HG02884 (cell line): ENCODE data around the gene PTGDR.

Experiments
- ATAC-seq: cut with Tn5 transposase; IDR thresholded peaks from one replicate; pipeline ENCODE4 v1.9.1; 2021; ENCODE audit warnings: mild to moderate bottlenecking, moderate library complexity; ENCODE audit not compliant: unreplicated experiment

Gene PTGDR

GRCh38 chr14:52263190-52263589 lies 4.3 kb upstream of the PTGDR start:
- ATAC-seq: no peak

- no peak for ATAC-seq
Observed at GRCh38 chr14:52265253-52265652, 2.2 kb upstream of the PTGDR start.

GRCh38 chr14:52266179-52266578 lies 1.3 kb upstream of the PTGDR start:
- no peak for ATAC-seq

- no peak for ATAC-seq
Observed at GRCh38 chr14:52266782-52267181, 716 bp upstream of the PTGDR start.

DNA sequence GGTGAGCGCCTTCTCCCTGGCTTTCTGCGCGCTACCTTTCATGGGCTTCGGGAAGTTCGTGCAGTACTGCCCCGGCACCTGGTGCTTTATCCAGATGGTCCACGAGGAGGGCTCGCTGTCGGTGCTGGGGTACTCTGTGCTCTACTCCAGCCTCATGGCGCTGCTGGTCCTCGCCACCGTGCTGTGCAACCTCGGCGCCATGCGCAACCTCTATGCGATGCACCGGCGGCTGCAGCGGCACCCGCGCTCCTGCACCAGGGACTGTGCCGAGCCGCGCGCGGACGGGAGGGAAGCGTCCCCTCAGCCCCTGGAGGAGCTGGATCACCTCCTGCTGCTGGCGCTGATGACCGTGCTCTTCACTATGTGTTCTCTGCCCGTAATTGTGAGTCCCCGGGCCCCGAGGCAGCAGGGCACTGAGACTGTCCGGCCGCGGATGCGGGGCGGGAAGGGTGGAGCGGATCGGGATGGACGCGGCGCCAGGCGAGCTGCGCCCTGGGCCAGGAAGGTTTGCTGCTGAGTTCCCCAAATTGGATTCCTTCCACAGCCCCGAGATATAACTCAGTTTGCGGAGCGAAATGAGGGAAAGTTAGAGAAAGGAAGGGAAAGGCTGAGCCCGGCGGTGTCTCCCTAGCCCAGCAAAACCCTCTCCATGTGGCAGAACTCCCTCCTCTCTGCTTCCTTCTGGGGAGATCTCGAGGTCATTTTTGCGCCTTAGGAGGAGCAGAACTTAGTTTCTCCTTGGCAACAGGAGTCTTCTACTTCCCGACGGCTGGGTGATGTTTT lies 972 bp downstream of the PTGDR start:
- no peak for ATAC-seq

DNA sequence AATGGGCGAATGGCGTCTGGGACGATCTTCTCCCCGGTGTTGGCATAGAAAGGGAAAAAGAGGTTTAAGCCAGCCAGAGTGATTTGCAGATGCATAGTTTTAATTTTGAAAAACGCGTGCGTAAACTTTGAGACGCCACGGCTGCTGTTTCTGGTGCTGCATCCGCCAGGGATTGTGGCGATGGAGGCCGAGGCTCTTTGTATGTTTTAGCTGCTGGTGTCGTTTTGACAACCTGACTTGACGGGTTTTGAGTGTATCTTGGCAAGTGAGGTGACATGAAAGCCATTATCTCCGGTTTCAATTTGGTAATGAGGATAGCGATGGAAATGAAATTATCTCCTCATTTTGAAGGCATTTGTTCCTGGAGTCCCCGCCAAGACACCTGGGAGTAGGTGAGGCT lies 1.6 kb downstream of the PTGDR start:
- ATAC-seq: no peak

DNA sequence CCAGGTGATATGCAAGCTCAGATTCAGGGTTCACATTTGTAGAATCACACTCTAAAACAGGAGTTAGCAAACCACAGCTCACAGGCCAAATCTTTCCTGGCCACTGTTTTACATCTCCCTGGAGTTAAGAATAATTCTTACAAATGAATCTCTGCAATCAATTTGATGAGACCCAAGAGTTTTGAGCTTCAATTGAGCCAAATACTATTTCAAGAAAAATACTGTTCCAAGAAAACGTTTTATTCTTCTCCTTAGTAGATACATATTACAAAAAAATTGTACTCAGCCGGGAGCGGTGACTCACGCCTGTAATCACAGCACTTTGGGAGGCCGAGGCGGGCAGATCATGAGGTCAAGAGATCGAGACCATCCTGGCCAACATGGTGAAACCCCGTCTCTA lies 2.5 kb downstream of the PTGDR start:
- ATAC-seq: no peak

- no peak for ATAC-seq
Observed at GRCh38 chr14:52271538-52271937, 4.0 kb downstream of the PTGDR start.

DNA sequence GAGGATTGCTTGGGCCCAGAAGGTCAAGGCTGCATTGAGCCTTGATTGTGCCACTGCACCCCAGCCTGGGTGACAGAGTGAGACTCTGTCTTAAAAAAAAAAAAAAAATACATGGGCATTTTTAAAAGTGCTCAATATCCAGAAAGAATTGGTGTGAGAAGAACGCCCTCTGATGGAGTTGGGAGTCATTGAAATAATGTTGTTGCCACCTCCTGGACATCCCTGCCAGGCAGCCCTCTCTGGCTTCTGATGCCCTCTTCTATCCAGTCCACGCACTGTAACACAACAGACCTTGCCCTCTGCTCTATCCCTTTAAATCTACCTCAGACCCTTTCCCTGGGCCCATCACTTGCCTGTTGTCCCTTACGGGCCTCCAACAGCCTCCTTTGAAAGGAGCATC lies 4.9 kb downstream of the PTGDR start:
- ATAC-seq: no peak

DNA sequence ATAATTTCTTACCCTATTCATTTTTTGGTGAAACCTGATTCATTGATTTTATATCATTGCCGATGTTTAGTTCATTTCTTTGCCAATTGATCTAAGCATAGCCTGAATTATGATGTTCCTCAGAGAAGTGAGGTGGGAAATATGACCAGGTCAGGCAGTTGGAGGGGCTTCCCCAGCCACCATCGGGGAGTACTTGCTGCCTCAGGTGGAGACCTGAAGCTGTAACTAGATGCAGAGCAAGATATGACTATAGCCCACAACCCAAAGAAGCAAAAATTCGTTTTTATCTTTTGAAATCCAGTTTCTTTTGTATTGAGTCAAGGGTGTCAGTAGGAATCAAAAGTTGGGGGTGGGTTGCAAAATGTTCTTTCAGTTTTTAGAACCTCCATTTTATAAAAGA lies 7.9 kb downstream of the PTGDR start:
- ATAC-seq: no peak

DNA sequence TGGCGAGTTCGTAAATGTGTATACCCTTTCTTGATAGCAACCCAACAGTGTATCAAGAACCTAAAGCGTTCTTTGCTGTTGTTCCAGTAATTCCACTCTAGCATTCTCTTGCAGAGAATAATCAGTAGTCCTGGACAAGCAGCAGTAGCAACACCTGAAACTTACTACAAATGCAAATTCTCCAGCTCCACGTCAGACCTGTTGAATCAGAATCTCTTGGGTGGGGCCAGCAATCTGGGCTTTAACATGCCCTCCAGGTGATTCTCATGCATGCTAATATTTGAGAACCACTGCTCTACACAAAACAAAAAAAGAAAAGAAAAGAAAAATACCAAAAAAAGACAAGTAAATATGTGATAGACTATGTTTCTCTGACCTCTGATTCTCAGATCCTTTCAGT lies 10.1 kb downstream of the PTGDR start:
- no peak for ATAC-seq

GRCh38 chr14:52279408-52279807 lies 11.9 kb downstream of the PTGDR start:
- no peak for ATAC-seq

GRCh38 chr14:52283099-52283498 lies 15.6 kb downstream of the PTGDR start:
- no peak for ATAC-seq

GRCh38 chr14:52286661-52287649 lies 19.5 kb downstream of the PTGDR start:
- no peak for ATAC-seq

DNA sequence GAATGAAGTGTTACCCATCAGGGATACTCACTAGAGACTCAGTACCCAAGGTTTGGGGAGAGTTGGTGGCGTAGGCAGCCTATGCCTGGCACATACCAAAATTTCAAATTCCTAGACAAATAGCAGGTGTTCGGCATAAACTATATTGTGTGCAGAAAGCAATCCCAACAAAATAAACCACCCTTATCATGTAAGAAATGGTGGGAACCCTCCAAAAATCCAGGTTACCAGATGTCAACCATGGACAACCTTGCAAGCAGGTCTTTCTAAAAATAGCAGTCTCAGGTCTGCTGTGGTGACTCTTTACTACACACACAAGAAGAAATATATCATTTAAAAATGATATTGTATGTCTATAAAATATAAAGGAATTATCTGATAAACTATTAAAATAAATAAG lies 28.9 kb downstream of the PTGDR start:
- no peak for ATAC-seq

GRCh38 chr14:52298795-52299194 lies 31.3 kb downstream of the PTGDR start:
- no peak for ATAC-seq

GRCh38 chr14:52299692-52300278 lies 32.3 kb downstream of the PTGDR start:
- ATAC-seq: no peak

DNA sequence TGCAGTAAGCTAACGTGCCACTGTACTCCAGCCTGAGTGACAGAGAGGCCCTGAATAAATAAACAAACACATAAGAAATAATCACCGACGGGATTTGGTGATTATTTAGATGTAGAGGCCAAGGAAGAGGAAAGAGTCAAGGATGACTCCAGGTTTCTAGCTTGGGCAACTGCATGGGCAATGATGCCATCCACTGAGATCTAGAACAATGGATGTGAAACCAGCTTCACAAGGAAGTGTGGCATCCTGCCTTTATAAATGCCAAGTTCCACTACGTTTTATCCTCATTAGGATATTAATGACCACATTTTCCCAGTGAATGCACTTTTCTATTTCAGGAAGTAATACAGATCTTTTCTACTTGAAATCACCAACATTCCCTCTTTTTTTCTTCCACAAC lies 35.7 kb downstream of the PTGDR start:
- no peak for ATAC-seq

GRCh38 chr14:52304248-52304904 lies 36.9 kb downstream of the PTGDR start:
- ATAC-seq: no peak

DNA sequence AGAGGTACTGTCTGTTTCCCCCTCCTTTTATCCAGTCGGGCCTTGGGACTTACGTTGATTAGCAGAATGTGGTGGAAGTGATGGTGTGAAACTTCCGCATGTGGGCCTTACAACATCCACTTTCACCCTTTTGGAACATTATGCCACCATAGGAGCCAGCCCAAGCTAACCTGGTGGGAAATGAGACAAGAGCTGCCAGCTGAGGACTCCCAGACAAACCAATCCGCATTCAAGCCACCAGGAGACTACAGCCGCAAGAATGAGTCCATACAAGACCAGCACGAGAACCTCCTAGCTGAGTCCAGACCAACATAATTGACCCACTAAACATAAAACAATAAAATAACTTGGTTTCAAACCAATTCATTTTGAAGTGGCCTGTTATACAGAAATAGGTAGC lies 37.5 kb downstream of the PTGDR start:
- ATAC-seq: no peak

DNA sequence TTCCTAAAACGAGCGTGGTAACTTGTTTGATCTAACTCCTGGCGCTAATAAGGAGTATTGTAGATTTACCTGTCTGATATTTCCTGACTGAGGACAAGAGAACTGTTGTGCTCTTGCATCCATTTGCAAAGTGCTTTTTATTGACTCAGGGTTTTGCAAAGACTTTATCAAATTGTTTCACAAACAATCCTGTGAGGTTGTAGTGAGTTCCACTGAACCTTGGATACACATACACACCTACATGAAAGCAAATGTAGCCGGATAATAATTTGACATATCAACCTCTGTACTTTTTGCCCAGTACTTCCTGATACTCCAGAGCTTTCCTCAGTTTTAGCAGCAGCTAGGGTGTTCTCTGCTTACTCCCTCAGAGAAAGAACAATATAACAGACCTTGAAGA lies 39.9 kb downstream of the PTGDR start:
- no peak for ATAC-seq
